HepG2 (cell line): Measurements from ENCODE around the gene PSMD5. TPM values are rescaled to one million over a fixed set of nuclear protein-coding genes. Genes with fewer than 3 reads are reported as not detected.

Experiments
- ARID2 ChIP-seq: sonication (generic); formaldehyde crosslinking; IDR thresholded peaks from 2 replicates; pipeline ENCODE4 v1.8.1; 2022; ENCODE audit warnings: mild to moderate bottlenecking, missing genetic modification reagents, borderline replicate concordance
- HOXA5 ChIP-seq: sonication (generic); formaldehyde crosslinking; IDR thresholded peaks from 2 replicates; pipeline ENCODE4 v1.4.0; 2020; ENCODE audit warnings: missing genetic modification reagents
- MATR3 ChIP-seq: sonication (generic); formaldehyde crosslinking; IDR thresholded peaks from 2 replicates; pipeline ENCODE4 v1.4.0; 2020; ENCODE audit warnings: missing genetic modification reagents
- NCOA1 ChIP-seq: sonication (generic); formaldehyde crosslinking; IDR thresholded peaks from 2 replicates; pipeline ENCODE4 v1.9.0; 2021; ENCODE audit warnings: missing genetic modification reagents
- NFE2L1 ChIP-seq: sonication (generic); formaldehyde crosslinking; IDR thresholded peaks from 2 replicates; pipeline ENCODE4 v1.4.0; 2020; ENCODE audit warnings: missing genetic modification reagents, mild to moderate bottlenecking, borderline replicate concordance
- NFIC ChIP-seq: IDR thresholded peaks from 2 replicates; pipeline ENCODE4 v1.6.1; 2012; ENCODE audit warnings: mild to moderate bottlenecking, low read length, inconsistent platforms
- NR2F6 ChIP-seq, 2 experiments: IDR thresholded peaks; 2 replicates each; pipeline ENCODE4 v1.6.1; 2016; ENCODE audit warnings: antibody characterized with exemption in 1 of 2, mild to moderate bottlenecking in 1 of 2
- PITX1 ChIP-seq: sonication (generic); formaldehyde crosslinking; IDR thresholded peaks from 2 replicates; pipeline ENCODE4 v1.5.1; 2020; ENCODE audit warnings: mild to moderate bottlenecking, missing genetic modification reagents
- RNF219 ChIP-seq: sonication (generic); formaldehyde crosslinking; IDR thresholded peaks from 2 replicates; pipeline ENCODE4 v1.5.0; 2020; ENCODE audit warnings: mild to moderate bottlenecking, missing genetic modification reagents
- SMC3 ChIP-seq: IDR thresholded peaks from 2 replicates; pipeline ENCODE4 v1.6.1; 2011; ENCODE audit warnings: low read length, improper control_type of control experiment
- SNAI1 ChIP-seq: sonication (generic); formaldehyde crosslinking; IDR thresholded peaks from 2 replicates; pipeline ENCODE4 v1.5.0; 2020; ENCODE audit warnings: mild to moderate bottlenecking, missing genetic modification reagents, borderline replicate concordance
- SPEN ChIP-seq: sonication (generic); formaldehyde crosslinking; IDR thresholded peaks from 2 replicates; pipeline ENCODE4 v1.5.1; 2020; ENCODE audit warnings: low read depth, mild to moderate bottlenecking, missing genetic modification reagents
- SRF ChIP-seq: IDR thresholded peaks from 2 replicates; pipeline ENCODE4 v1.6.1; 2011; ENCODE audit warnings: mild to moderate bottlenecking, low read depth, low read length, moderate library complexity
- TARDBP ChIP-seq: sonication (generic); formaldehyde crosslinking; IDR thresholded peaks from 2 replicates; pipeline ENCODE4 v1.8.0; 2022; ENCODE audit warnings: mild to moderate bottlenecking, missing genetic modification reagents
- TMF1 ChIP-seq: sonication (generic); formaldehyde crosslinking; IDR thresholded peaks from 2 replicates; pipeline ENCODE4 v1.8.1; 2022; ENCODE audit warnings: low read depth, missing genetic modification reagents
- TRIM24 ChIP-seq: sonication (generic); formaldehyde crosslinking; IDR thresholded peaks from 2 replicates; pipeline ENCODE4 v1.8.0; 2022; ENCODE audit warnings: mild to moderate bottlenecking, missing genetic modification reagents
- UBTF ChIP-seq: sonication (generic); formaldehyde crosslinking; IDR thresholded peaks from 2 replicates; pipeline ENCODE4 v1.4.0; 2020; ENCODE audit warnings: mild to moderate bottlenecking, missing genetic modification reagents
- ZBTB1 ChIP-seq: sonication (generic); formaldehyde crosslinking; IDR thresholded peaks from 2 replicates; pipeline ENCODE4 v1.4.0; 2020; ENCODE audit warnings: missing genetic modification reagents, borderline replicate concordance
- ZC3H4 ChIP-seq: sonication (generic); formaldehyde crosslinking; IDR thresholded peaks from 2 replicates; pipeline ENCODE4 v1.4.0; 2020; ENCODE audit warnings: missing genetic modification reagents, borderline replicate concordance
- ZFP1 ChIP-seq: IDR thresholded peaks from 2 replicates; pipeline ENCODE4 v1.6.1; 2016
- ZFP82 ChIP-seq: sonication (generic); formaldehyde crosslinking; IDR thresholded peaks from 2 replicates; pipeline ENCODE4 v1.5.1; 2020; ENCODE audit warnings: mild to moderate bottlenecking, missing genetic modification reagents, borderline replicate concordance
- ZNF136 ChIP-seq: sonication (generic); formaldehyde crosslinking; IDR thresholded peaks from 2 replicates; pipeline ENCODE4 v1.8.1; 2022; ENCODE audit warnings: low read depth, mild to moderate bottlenecking, moderate library complexity, missing genetic modification reagents
- ZNF264 ChIP-seq: sonication (generic); formaldehyde crosslinking; IDR thresholded peaks from 2 replicates; pipeline ENCODE4 v1.4.0; 2020; ENCODE audit warnings: missing genetic modification reagents
- ZNF317 ChIP-seq: sonication (generic); formaldehyde crosslinking; IDR thresholded peaks from 2 replicates; pipeline ENCODE4 v1.5.0; 2020; ENCODE audit warnings: mild to moderate bottlenecking, missing genetic modification reagents
- ZNF337 ChIP-seq: sonication (generic); formaldehyde crosslinking; IDR thresholded peaks from 2 replicates; pipeline ENCODE4 v1.5.1; 2020; ENCODE audit warnings: missing genetic modification reagents, low read depth, mild to moderate bottlenecking, borderline replicate concordance
- ZSCAN29 ChIP-seq: sonication (generic); formaldehyde crosslinking; conservative IDR thresholded peaks from 2 replicates; pipeline ENCODE4 v1.4.0; 2020; ENCODE audit warnings: mild to moderate bottlenecking, missing genetic modification reagents
- polyA plus RNA-seq, 8 experiments: library from polyadenylated mRNA; depleted of rRNA in 3 of 8; stranded (reverse) in 7 of 8; unstranded in 1 of 8; fragments of >200 nt; fragmentation: Illumina TruSeq in 4 of 8; extraction: Trizol in 4 of 8; gene quantifications; 2 replicates each; pipeline versions ENCODE4 v1.2.1 to v1.2.3, GENCODE V29; 2011 to 2016; ENCODE audit warnings: low read depth in 4 of 8, missing spikeins in 1 of 8, mixed read lengths in 1 of 8; ENCODE audit not compliant: insufficient read depth in 1 of 8
- total RNA-seq, 5 experiments: library from RNA; depleted of rRNA; stranded (reverse); fragments of >200 nt; fragmentation: Illumina TruSeq; extraction: Trizol; gene quantifications; 2 replicates each; pipeline ENCODE4 v1.2.3, GENCODE V29; 2016; ENCODE audit warnings: low read depth in 1 of 5
- TF ChIP-seq, protein P1 (sequence below): sonication (generic); formaldehyde crosslinking; IDR thresholded peaks from 2 replicates; pipeline ENCODE4 v1.5.0; 2020; ENCODE audit warnings: mild to moderate bottlenecking, missing genetic modification reagents

PSMD5 gene
- total and polyA plus RNA-seq, 2 of the 13 experiments (the other 11 are each of a cell fraction or from before 2014, with no cell fraction given) = 12.7 to 18.1 TPM

GRCh38 chr9:120778758-120779157 is 64.0 kb downstream of the PSMD5 start (continued):
- TF ChIP-seq NFE2L1 (CRISPR knock-in tag) (no peak), ZNF264 (CRISPR knock-in tag) (peak; percentile 81), RNF219 (no peak), UBTF (CRISPR knock-in tag) (no peak; the same call in 1 of the 2 replicates), TRIM24 (no peak), SRF (no peak), ZC3H4 (CRISPR knock-in tag) (no peak), ZFP1 (CRISPR knock-in tag) (no peak), MATR3 (CRISPR knock-in tag) (no peak), ZBTB1 (CRISPR knock-in tag) (no peak), ZNF317 (CRISPR knock-in tag) (no peak), TMF1 (CRISPR knock-in tag) (no peak), ARID2 (CRISPR knock-in tag) (no peak), SNAI1 (CRISPR knock-in tag) (no peak), ZSCAN29 (CRISPR knock-in tag) (no peak), PITX1 (CRISPR knock-in tag) (no peak), HOXA5 (CRISPR knock-in tag) (peak; percentile 46; the same call in 1 of the 2 replicates), TARDBP (peak; percentile 64), ZNF337 (CRISPR knock-in tag) (no peak), SPEN (CRISPR knock-in tag) (no peak), NCOA1 (no peak), ZFP82 (CRISPR knock-in tag) (no peak), NR2F6 (IDR thresholded peaks at IDR 0.05) (peak; percentile 77), NR2F6 (CRISPR knock-in tag; IDR thresholded peaks at IDR 0.05) (peak; percentile 66; the same call in 1 of the 2 replicates), SMC3 (peak; percentile 24), NFIC (peak; percentile 77; the same call in 1 of the 2 replicates), ZNF136 (CRISPR knock-in tag) (no peak)
- TF ChIP-seq, protein P1, sequence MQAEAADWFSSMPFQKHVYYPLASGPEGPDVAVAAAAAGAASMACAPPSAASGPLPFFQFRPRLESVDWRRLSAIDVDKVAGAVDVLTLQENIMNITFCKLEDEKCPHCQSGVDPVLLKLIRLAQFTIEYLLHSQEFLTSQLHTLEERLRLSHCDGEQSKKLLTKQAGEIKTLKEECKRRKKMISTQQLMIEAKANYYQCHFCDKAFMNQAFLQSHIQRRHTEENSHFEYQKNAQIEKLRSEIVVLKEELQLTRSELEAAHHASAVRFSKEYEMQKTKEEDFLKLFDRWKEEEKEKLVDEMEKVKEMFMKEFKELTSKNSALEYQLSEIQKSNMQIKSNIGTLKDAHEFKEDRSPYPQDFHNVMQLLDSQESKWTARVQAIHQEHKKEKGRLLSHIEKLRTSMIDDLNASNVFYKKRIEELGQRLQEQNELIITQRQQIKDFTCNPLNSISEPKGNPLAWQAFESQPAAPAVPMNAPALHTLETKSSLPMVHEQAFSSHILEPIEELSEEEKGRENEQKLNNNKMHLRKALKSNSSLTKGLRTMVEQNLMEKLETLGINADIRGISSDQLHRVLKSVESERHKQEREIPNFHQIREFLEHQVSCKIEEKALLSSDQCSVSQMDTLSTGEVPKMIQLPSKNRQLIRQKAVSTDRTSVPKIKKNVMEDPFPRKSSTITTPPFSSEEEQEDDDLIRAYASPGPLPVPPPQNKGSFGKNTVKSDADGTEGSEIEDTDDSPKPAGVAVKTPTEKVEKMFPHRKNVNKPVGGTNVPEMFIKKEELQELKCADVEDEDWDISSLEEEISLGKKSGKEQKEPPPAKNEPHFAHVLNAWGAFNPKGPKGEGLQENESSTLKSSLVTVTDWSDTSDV (CRISPR knock-in tag) = no peak
